Gastrocnemius medialis (tissue), 4 donors: ENCODE data around the gene WNT3. TPM values are rescaled to one million over a fixed set of nuclear protein-coding genes. Genes with fewer than 3 reads are reported as not detected.

Experiments
- ATAC-seq, 2 donors: fragments of 150-250 bp; one replicate each; pipeline ENCODE4 v1.9.1; 2016
- DNase-seq, 2 donors: peaks; one replicate each; pipeline ENCODE4 v3.0.0-alpha.2; 2019
- H3K27ac ChIP-seq, 4 donors: fragments of 200-600 bp; sonication (generic); 1 replicate in 1 of 4; 2 replicates in 3 of 4; pipeline ENCODE4 v1.5.1; 2016 to 2018; ENCODE audit warnings: mild to moderate bottlenecking in 2 of 4, moderate library complexity in 1 of 4
- H3K27me3 ChIP-seq, 3 donors: fragments of 200-600 bp; sonication (generic) in 2 of 3; 1 replicate in 1 of 3; 2 replicates in 2 of 3; pipeline versions ENCODE4 v1.5.1 to v1.6.0; 2016 to 2019; ENCODE audit warnings: mild to moderate bottlenecking in 1 of 3, moderate library complexity in 1 of 3
- H3K36me3 ChIP-seq, 2 donors: fragments of 200-600 bp; sonication (generic) in 1 of 2; one replicate each; pipeline ENCODE4 v1.5.1; 2017 to 2018
- H3K4me1 ChIP-seq, 2 donors: fragments of 200-600 bp; sonication (generic) in 1 of 2; one replicate each; pipeline ENCODE4 v1.5.1; 2016 to 2017; ENCODE audit warnings: mild to moderate bottlenecking in 2 of 2
- H3K4me3 ChIP-seq, 4 donors: fragments of 200-600 bp; sonication (generic) in 3 of 4; 1 replicate in 1 of 4; 2 replicates in 3 of 4; pipeline ENCODE4 v1.5.1; 2016 to 2019; ENCODE audit warnings: mild to moderate bottlenecking in 2 of 4
- H3K9me3 ChIP-seq, 3 donors: fragments of 200-600 bp; sonication (generic) in 2 of 3; 1 replicate in 1 of 3; 2 replicates in 2 of 3; pipeline ENCODE4 v1.5.1; 2016 to 2019
- CTCF ChIP-seq, 5 experiments: fragments of 450-650 bp in 3 of 5; fragments of 200-600 bp in 2 of 5; sonication (generic) in 2 of 5; IDR thresholded peaks in 4 of 5; conservative IDR thresholded peaks in 1 of 5; 1 replicate in 4 of 5; 2 replicates in 1 of 5; pipeline ENCODE4 v1.5.1; 2016 to 2019; ENCODE audit warnings: antibody characterized with exemption in 5 of 5, mild to moderate bottlenecking in 3 of 5, moderate library complexity in 3 of 5
- POLR2A ChIP-seq, 2 donors: fragments of 450-650 bp; IDR thresholded peaks; one replicate each; pipeline ENCODE4 v1.6.1; 2017; ENCODE audit warnings: antibody characterized with exemption in 2 of 2, mild to moderate bottlenecking in 2 of 2, moderate library complexity in 2 of 2
- in situ Hi-C, 4 donors: fragments of 200-750 bp; cut with MboI; loops; one replicate each; pipeline versions ENCODE4 v1.15.0 to v1.8.0; 2017; ENCODE audit warnings: low sequenced_read_pairs in 4 of 4
- intact Hi-C: fragments of 100-400 bp; cut with DNase I; formaldehyde crosslinking; loops from one replicate; pipeline ENCODE4 v1.15.1; 2023; ENCODE audit warnings: low total_unique reads
- total RNA-seq, 4 donors: library from RNA; depleted of rRNA; stranded (reverse); fragments of >200 nt; gene quantifications; one replicate each; pipeline versions ENCODE4 v1.1.0 to v1.2.3, GENCODE V29; 2016

The WNT3 gene
- total RNA-seq, 4 donors from 2014 or later = 0.19 TPM; not detected in 3

- no peak overlapping the region for H3K4me3 ChIP-seq
- in situ Hi-C loops = no loop called here
- DNase-seq (no peak), ATAC-seq (no peak)
- intact Hi-C loops = no loop called here
- H3K36me3 ChIP-seq = no peaks in the 10 kb centered on the region
- no peaks in the 10 kb centered on the region for H3K9me3 ChIP-seq
- H3K27me3 ChIP-seq = peaks cover 28 to 37% (median 36%) of the 10 kb centered on the region in 3 donors
- no peak for TF ChIP-seq POLR2A (IDR thresholded peaks at IDR 0.05)
- TF ChIP-seq CTCF (IDR thresholded peaks at IDR 0.05 in 4 of 5, conservative IDR thresholded peaks at IDR 0.05 in 1 of 5) = no peak
- H3K4me1 ChIP-seq = peaks cover 5 to 8% of the 10 kb centered on the region in 2 donors
- no peak overlapping the region for H3K27ac ChIP-seq
Measured at GRCh38 chr17:46773676-46774075, 44.8 kb downstream of the WNT3 start.

- DNase-seq = no peak
- no peak for TF ChIP-seq CTCF (IDR thresholded peaks at IDR 0.05 in 4 of 5, conservative IDR thresholded peaks at IDR 0.05 in 1 of 5)
- TF ChIP-seq POLR2A (IDR thresholded peaks at IDR 0.05) = no peak
- intact Hi-C loops (no loop called here), in situ Hi-C loops (no loop called here)
- H3K27me3 ChIP-seq = peaks cover 28 to 37% (median 36%) of the 10 kb centered on the region in 3 donors
- peaks cover 5 to 8% of the 10 kb centered on the region in 2 donors for H3K4me1 ChIP-seq
- H3K36me3 ChIP-seq = no peaks in the 10 kb centered on the region
- no peak overlapping the region for H3K27ac ChIP-seq
- H3K9me3 ChIP-seq = no peaks in the 10 kb centered on the region
- H3K4me3 ChIP-seq = no peak overlapping the region
- ATAC-seq = no peak
Measured at GRCh38 chr17:46773221-46773605, 45.3 kb downstream of the WNT3 start.

- no peak overlapping the region for H3K27ac ChIP-seq
- in situ Hi-C loops = no loop called here
- H3K4me1 ChIP-seq = peaks cover 5 to 8% of the 10 kb centered on the region in 2 donors
- H3K27me3 ChIP-seq = peaks cover 28 to 37% (median 36%) of the 10 kb centered on the region in 3 donors
- no peaks in the 10 kb centered on the region for H3K36me3 ChIP-seq
- TF ChIP-seq POLR2A (IDR thresholded peaks at IDR 0.05) (no peak), CTCF (IDR thresholded peaks at IDR 0.05 in 4 of 5, conservative IDR thresholded peaks at IDR 0.05 in 1 of 5) (no peak)
- H3K9me3 ChIP-seq = no peaks in the 10 kb centered on the region
- peak overlapping the region; percentile 49 to 53 (median 50) for H3K4me3 ChIP-seq
- DNase-seq (no peak), ATAC-seq (no peak)
- intact Hi-C loops = no loop called here
Measured at GRCh38 chr17:46772475-46773220, 45.8 kb downstream of the WNT3 start.

- intact Hi-C loops (no loop called here), in situ Hi-C loops (no loop called here)
- H3K27ac ChIP-seq = no peak overlapping the region
- TF ChIP-seq CTCF (IDR thresholded peaks at IDR 0.05 in 4 of 5, conservative IDR thresholded peaks at IDR 0.05 in 1 of 5) (no peak), POLR2A (IDR thresholded peaks at IDR 0.05) (no peak)
- H3K27me3 ChIP-seq = peaks cover 28 to 37% (median 33%) of the 10 kb centered on the region in 3 donors
- ATAC-seq = peak; percentile 5 to 49
- DNase-seq = no peak
- H3K9me3 ChIP-seq = no peaks in the 10 kb centered on the region
- H3K4me1 ChIP-seq = peaks cover 5 to 8% of the 10 kb centered on the region in 2 donors
- H3K4me3 ChIP-seq = peak overlapping the region; percentile 49 to 53 (median 50)
- no peaks in the 10 kb centered on the region for H3K36me3 ChIP-seq
Measured at GRCh38 chr17:46771561-46772474, 46.7 kb downstream of the WNT3 start.
